Kidney (tissue), 14 donors: ENCODE results near the gene GCKR. TPM values are rescaled to one million over a fixed set of nuclear protein-coding genes. Genes with fewer than 3 reads are reported as not detected.

Experiments used
- DNase-seq, 5 donors: peaks; one replicate each; pipeline ENCODE4 v3.0.0-alpha.2; 2013 to 2020
- FAIRE-seq: peaks from 2 replicates; lab custom pipeline; 2012; peaks lifted over from hg19 to GRCh38; lab: Jason Lieb, UNC
- H3K27ac ChIP-seq, 2 donors: one replicate each; pipeline ENCODE4 v1.7.0; 2013; ENCODE audit warnings: low read depth in 2 of 2, low read length in 2 of 2, inconsistent platforms in 1 of 2
- H3K27me3 ChIP-seq: one replicate; pipeline ENCODE4 v1.7.1; 2013; ENCODE audit warnings: low read length, inconsistent platforms; ENCODE audit not compliant: control insufficient read depth, insufficient read depth
- H3K36me3 ChIP-seq, 3 donors: one replicate each; pipeline versions ENCODE4 v1.7.0 to v1.7.1; 2013; ENCODE audit warnings: low read length in 3 of 3, control low read depth in 1 of 3, inconsistent platforms in 1 of 3; ENCODE audit not compliant: insufficient read depth in 3 of 3, control insufficient read depth in 2 of 3
- H3K4me1 ChIP-seq, 3 donors: one replicate each; pipeline versions ENCODE4 v1.7.0 to v1.7.1; 2013; ENCODE audit warnings: low read length in 3 of 3, inconsistent platforms in 1 of 3, low read depth in 1 of 3; ENCODE audit not compliant: control insufficient read depth in 2 of 3, insufficient read depth in 2 of 3
- H3K4me3 ChIP-seq, 3 donors: one replicate each; pipeline versions ENCODE4 v1.7.0 to v1.8.1; 2013; ENCODE audit warnings: low read length in 3 of 3, control low read depth in 1 of 3, inconsistent platforms in 1 of 3
- H3K9ac ChIP-seq, 3 donors: one replicate each; pipeline versions ENCODE4 v1.7.0 to v1.7.1; 2013; ENCODE audit warnings: low read length in 3 of 3, control low read depth in 1 of 3, inconsistent platforms in 1 of 3
- H3K9me3 ChIP-seq, 3 donors: one replicate each; pipeline versions ENCODE4 v1.7.0 to v1.7.1; 2013; ENCODE audit warnings: low read length in 3 of 3, control low read depth in 1 of 3, inconsistent platforms in 1 of 3; ENCODE audit not compliant: control insufficient read depth in 2 of 3, insufficient read depth in 1 of 3
- intact Hi-C: fragments of 100-400 bp; cut with DNase I; formaldehyde crosslinking; loops from one replicate; pipeline ENCODE4 v1.11.1; 2022
- polyA plus RNA-seq: library from polyadenylated mRNA; stranded (reverse); fragments of 350-450 nt; fragmentation: Illumina TruSeq; extraction: RNeasy Lipid Tissue Mini Kit (QIAGEN cat#74804); gene quantifications from one replicate; pipeline ENCODE4 v1.2.3, GENCODE V29; 2014; ENCODE audit warnings: low read depth, low replicate concordance; ENCODE audit not compliant: insufficient read depth
- total RNA-seq: library from RNA; stranded (reverse); fragmentation: NEBNext Ultra II Directional; extraction: Animal tissue kit (Norgen Biotek cat#: 25700); gene quantifications from one replicate; pipeline ENCODE4 v1.2.1, GENCODE V29; 2021
- TF ChIP-seq, protein P1 (sequence below): IDR thresholded peaks from 3 replicates; pipeline ENCODE4 v1.5.1; 2012; ENCODE audit warnings: mild to moderate bottlenecking, moderate library complexity, borderline replicate concordance; ENCODE audit not compliant: insufficient read depth; ENCODE audit errors: extremely low read depth
- donor health status: control.
- donor health status: control.
- donor health status: control.
- donor health status: control.
- donor health status: control.
- donor health status: DM: yes; HTN: yes; CAD: no.
- donor health status: Normal renal cell carcinoma (clear cell type).

GCKR gene
- total and polyA plus RNA-seq, 2 donors from 2014 or later: 2.2 TPM; not detected in 1

DNA sequence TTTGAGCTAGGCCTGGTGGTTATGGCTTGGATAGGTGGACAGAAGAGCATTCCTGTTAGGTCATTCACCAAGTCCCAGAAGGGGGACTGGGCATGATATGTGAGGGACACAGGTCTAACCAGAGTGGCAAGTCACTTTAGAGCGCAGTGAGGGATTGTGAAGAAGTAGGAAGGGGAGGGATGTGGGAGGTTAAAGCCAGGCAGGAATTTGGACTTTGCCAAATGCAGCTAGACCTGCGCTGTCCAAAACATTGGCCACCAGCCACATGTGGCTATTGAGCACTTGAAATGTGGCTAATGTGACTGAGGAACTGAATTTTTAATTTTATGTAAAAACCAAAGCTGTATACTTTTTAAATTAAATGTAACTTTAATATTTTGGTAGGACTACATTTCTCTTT, 23.7 kb downstream of the GCKR start:
- Histone ChIP-seq H3K4me3 (no peak overlapping the region), H3K9me3 (no peaks in the 10 kb centered on the region), H3K27ac (no peak overlapping the region), H3K4me1 (no peaks in the 10 kb centered on the region), H3K9ac (no peak overlapping the region), H3K36me3 (no peaks in the 10 kb centered on the region), H3K27me3 (no peaks in the 10 kb centered on the region)
- intact Hi-C loops: no loop called here
- no peak for FAIRE-seq
- DNase-seq: no peak
- TF ChIP-seq, protein P1, sequence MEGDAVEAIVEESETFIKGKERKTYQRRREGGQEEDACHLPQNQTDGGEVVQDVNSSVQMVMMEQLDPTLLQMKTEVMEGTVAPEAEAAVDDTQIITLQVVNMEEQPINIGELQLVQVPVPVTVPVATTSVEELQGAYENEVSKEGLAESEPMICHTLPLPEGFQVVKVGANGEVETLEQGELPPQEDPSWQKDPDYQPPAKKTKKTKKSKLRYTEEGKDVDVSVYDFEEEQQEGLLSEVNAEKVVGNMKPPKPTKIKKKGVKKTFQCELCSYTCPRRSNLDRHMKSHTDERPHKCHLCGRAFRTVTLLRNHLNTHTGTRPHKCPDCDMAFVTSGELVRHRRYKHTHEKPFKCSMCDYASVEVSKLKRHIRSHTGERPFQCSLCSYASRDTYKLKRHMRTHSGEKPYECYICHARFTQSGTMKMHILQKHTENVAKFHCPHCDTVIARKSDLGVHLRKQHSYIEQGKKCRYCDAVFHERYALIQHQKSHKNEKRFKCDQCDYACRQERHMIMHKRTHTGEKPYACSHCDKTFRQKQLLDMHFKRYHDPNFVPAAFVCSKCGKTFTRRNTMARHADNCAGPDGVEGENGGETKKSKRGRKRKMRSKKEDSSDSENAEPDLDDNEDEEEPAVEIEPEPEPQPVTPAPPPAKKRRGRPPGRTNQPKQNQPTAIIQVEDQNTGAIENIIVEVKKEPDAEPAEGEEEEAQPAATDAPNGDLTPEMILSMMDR: no peak

DNA sequence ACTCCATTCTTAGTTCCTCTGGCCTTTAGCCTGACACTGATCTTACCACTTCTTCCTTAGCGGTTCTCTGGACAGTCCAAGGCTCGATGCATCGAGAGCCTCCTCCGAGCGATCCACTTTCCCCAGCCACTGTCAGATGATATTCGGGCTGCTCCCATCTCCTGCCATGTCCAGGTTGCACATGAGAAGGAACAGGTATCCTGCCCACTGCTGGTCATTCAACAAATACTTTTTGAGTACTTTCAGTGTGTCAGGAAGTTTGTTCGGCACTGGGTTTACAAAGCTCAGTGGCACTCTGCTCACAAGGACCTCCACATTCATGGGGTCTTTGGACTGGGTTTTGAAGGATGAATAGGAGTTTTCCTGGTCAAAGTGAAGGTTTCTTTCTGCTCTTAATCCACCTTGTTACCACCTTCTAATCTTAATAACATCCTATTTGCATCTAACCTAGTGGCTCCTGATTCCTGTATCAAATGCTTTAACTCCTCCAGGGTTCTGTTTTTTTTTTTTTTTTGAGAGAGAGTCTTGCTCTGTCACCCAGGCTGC, 25.8 kb downstream of the GCKR start:
- DNase-seq (no peak), FAIRE-seq (no peak)
- H3K4me1 ChIP-seq: no peaks in the 10 kb centered on the region
- H3K4me3 ChIP-seq: no peak overlapping the region
- no peaks in the 10 kb centered on the region for H3K9me3 ChIP-seq
- H3K27ac ChIP-seq: no peak overlapping the region
- no peak overlapping the region for H3K9ac ChIP-seq
- TF ChIP-seq, protein P1: no peak
- intact Hi-C loops: no loop called here
- H3K27me3 ChIP-seq: no peaks in the 10 kb centered on the region
- no peaks in the 10 kb centered on the region for H3K36me3 ChIP-seq

DNA sequence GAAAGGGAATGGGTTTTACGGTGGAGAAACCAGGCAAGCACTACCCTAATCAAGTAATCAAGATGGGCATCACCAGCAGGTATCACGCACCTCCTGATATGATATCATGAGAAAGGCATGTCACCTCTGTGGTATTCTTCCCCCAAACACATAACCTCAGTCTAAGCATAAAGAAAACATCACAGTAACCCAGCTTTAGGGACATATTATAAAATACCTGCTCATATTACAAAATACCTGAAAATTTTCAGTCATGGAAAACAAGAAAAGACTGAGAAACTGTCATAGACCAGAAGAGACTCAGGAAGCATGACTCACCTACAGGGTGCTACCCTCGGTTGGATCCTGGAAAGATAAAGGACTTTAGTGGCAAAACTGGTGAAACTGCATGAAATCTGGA, 30.5 kb downstream of the GCKR start:
- no peak overlapping the region for H3K9ac ChIP-seq
- DNase-seq (no peak), FAIRE-seq (no peak)
- TF ChIP-seq, protein P1: no peak
- no peaks in the 10 kb centered on the region for H3K27me3 ChIP-seq
- no peaks in the 10 kb centered on the region for H3K4me1 ChIP-seq
- H3K27ac ChIP-seq: no peak overlapping the region
- H3K4me3 ChIP-seq: no peak overlapping the region
- no peaks in the 10 kb centered on the region for H3K36me3 ChIP-seq
- peaks cover 0 to 3% (median 0%) of the 10 kb centered on the region in 3 donors for H3K9me3 ChIP-seq
- intact Hi-C loops: no loop called here

DNA sequence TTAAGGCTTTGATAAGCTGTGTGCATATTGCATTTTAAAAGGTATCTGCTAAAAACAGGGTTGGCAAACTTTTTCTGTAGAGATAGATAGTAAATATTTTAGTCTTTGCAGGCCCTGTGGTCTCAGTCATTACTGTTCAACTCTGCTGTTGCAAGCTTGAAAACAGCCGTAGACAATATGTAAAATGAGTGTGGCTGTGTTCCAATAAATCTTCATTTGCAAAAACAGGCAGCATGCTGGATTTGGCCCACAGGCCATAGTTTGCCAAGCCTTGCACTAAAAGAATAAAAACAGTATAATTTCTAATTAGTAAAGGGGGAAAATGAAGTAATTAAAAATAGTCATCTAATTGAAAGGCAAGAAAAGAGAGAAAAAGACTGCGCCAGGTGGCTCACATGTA, 35.3 kb downstream of the GCKR start:
- Histone ChIP-seq H3K9me3 (peaks cover 0 to 3% (median 0%) of the 10 kb centered on the region in 3 donors), H3K4me3 (no peak overlapping the region), H3K27me3 (no peaks in the 10 kb centered on the region), H3K9ac (no peak overlapping the region), H3K36me3 (no peaks in the 10 kb centered on the region), H3K4me1 (no peaks in the 10 kb centered on the region), H3K27ac (no peak overlapping the region)
- TF ChIP-seq, protein P1: no peak
- no peak for FAIRE-seq
- no peak for DNase-seq
- intact Hi-C loops: no loop called here
